GM19455 (cell line): Measurements from ENCODE around the gene FLYWCH2.
A peak's percentile ranks its signal among the peaks of the same experiment; 100 is the strongest.

Source experiments
- ATAC-seq: cut with Tn5 transposase; IDR thresholded peaks from one replicate; pipeline ENCODE4 v1.9.1; 2021; ENCODE audit not compliant: unreplicated experiment

FLYWCH2 gene

GRCh38 chr16:2853531-2854073 is 29.4 kb upstream of the FLYWCH2 start:
- ATAC-seq = no peak

- no peak for ATAC-seq
These were observed 28.2 kb upstream of the FLYWCH2 start for GRCh38 chr16:2854700-2855309.

DNA sequence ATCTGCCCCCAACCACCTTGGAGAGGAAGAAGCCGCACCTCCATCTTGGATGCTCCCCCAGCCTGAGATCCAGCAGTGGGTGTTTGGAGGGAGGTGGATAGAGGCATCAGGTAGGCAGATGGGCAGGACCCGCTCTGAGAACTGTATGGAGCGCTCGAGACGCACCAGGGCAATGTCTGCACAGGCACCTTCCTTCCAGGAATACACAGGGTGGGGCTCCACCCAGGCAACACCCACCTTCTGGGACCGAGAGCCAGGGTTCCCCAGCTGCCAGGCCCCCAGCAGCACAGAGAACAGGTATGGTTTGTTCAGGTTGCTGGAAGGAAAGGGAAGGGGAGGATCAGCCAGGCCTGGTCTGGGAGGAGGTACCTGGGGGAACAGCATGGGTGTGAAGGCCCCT is 27.5 kb upstream of the FLYWCH2 start:
- ATAC-seq = no peak

- no peak for ATAC-seq
These were observed 26.8 kb upstream of the FLYWCH2 start for GRCh38 chr16:2856061-2856670.

DNA sequence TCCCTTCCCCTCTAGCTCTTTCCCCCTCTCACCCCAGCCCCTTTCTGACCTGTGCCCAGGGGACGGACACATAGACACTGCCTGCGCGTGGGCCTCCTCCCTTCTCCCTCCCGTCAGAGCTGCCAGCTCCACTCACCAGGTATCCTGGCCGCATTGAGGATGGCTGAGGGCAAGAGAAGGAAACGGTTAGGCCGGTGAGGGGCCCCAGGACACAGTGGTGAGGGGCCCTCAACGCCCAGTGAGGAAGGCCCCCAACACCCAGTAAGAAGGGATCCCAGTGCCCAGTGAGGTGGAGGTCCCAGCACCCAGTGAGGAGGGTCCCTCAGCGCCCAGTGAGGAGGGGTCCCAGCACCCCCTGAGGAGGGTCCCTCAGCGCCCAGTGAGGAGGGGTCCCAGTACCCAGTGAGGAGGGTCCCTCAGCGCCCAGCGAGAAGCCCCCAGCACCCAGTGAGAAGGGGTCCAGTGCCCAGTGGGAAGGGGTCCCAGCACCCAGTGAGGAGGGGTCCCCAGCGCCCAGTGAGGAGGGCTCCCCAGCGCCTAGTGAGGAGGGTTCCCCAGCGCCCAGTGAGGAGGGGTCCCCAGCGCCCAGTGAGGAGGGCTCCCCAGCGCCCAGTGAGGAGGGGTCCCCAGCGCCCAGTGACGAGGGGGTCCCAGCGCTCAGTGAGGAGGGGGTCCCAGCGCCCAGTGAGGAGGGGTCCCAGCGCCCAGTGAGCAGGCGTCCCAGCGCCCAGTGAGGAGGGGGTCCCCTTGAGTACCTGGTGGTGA is 26.1 kb upstream of the FLYWCH2 start:
- no peak for ATAC-seq

DNA sequence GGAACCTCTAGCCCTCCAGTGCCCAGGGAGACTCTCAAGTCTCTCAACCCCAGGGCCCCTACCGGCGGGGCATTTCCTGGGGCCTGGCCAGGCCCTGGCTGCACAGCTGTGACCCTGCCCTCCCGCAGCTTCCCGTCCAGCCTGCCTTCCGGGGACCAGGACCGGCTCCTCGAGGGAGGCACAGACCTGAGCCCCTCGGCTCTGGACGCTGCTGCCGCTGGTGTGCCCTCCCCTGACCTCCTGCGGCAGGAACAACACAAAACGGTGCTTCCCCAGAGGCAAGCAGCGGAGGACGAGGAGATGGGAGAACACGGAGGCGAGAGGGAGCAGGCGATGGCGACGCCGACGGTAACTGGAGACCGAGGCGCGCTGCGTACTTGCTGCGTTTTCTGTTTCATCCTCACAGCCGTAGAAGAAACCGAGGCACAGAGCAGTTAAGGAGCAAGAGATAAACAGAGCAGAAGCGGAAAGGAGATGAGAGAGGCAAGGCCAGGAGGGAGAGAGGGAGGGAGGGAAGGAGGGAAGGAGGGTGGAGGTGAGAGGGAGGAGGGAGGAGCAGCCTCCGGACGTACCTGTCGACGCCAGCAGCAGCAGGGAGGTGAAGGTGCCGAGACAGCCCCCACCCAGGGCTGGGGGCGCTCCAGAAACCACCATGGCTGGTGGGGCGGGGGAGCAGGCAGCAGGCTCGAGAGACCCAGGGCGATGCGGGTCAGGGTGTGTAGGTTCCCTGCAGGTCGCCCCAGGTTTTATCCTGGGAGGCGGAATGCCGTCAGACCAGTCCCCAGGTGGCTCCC is 25.4 kb upstream of the FLYWCH2 start, which contains the start of gene PRSS22:
Gene PRSS22, minus strand, starts transcription at position 720 of the 794 bp plus-strand sequence. Its CDS starts 66 bp downstream, at position 654.
- ATAC-seq = no peak

DNA sequence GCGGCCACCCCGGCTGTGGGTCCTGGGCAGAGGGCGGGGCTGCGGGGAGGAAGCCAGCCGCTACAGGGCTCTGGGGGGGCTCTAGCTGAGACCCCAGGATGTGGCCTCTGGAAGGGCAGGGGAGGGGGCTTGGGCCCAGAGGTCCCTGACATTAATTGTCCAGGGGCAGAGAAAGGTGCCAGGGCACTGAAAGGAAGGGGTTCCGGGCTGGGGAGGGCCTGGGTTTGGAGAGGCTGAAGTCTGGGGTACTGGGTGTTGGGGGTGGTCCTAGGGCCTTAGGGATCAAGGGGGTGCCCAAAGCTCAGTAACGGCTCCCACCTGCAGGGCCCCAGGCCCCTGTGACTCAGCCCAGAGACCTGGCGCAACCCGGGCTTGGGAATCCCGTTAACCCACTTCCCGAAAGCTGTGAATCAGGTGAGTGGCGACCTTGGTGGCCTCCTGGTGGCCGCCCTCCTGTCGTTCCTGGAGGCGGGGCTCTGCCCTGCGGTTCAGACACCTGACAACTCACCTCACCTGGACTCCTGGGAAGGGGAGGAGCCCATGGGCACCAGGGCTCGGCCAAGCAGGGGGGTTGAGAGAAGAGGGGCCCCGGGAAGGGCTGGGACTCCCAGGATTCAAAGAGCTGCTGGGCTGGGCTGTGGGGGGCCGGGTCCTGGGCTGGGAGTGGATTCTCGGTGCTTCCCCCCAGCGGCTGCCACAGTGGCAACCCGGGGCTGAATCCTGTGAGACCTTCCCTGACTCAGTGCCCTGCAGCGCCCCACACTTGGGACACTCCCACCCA is 24.6 kb upstream of the FLYWCH2 start:
- ATAC-seq = no peak

DNA sequence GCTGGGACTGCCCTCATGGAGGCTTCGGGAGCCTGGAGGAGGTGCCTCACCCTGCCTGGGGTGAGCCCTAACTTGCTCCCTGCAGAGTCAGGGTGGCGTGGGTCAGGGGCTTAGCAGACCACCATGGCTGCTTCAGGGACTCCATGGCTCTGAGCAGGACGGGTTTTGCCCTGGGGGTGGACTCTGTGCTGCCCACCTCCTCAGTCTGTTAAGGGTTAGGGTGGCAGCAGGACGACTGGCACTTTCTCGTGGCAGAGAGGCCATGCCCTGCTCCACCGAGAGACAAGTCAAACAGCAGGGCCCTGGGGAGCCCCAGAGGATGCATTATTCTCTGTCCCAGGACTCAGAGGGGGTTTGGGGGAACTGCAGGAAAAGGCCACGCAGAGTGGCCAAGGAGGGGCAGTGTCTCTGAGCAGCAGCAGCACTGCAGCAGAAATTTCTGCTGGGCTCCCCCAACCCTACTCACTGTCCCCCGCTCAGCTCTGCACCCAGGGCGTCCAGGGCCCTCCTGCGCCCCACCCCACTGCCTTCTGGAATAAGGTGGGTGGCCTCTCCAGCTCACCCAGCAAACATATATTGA is 23.2 kb upstream of the FLYWCH2 start:
- ATAC-seq = no peak

DNA sequence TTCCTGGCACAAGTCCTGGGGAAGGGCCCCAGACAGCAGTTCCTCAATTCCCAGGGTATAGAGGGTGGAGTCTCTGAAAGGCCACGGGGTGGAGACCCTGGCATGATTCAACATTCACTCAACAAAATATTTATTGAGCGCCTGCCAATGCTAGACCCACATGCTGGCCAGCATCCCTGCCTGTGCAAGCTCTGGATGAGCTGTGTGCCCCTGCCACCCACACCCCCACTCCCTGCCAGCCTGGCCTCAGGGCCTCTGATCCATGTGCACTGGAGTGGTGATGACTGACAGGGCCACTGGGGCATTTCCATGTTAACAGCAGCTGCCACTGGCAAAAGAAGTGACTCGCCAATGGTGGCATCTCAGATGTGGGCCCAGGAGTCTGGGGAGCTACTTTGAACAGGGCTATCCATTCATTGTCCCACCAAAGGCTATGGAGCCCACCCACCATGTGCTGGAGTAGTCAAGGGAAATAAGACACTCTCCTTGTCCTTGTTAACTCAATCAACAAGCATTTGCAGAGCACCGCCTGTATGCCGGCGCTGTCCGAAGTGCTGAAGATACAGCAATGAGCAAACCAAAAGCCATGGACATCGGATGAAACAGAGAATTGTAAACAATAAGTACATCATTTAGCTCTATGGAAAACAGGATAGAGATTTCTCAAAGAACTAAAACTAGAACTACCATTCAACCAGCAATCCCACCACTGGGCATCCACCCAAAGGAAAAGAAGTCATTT is 22.0 kb upstream of the FLYWCH2 start:
- no peak for ATAC-seq

DNA sequence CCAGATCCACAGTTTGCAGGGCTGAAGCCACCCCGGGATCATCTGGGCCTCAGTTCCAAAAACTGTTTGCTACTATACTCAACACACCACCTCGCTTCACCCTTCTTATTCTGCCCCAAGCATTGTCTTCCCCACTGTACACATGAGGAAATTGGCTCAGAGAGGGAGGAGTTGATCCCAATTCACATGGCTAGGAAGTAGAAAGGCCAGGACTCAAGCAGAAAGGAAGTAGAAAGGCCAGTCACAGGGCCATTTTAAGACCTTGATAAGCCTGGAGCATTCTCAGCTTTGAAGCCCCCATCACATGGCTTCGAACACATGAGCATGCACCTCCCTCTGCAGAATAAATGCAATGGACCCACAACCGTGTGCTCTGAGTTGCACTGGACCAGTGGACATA is 17.4 kb upstream of the FLYWCH2 start:
- no peak for ATAC-seq

- no peak for ATAC-seq
These were observed 16.6 kb upstream of the FLYWCH2 start for GRCh38 chr16:2866431-2866830.

GRCh38 chr16:2867661-2867986 is 15.4 kb upstream of the FLYWCH2 start:
- ATAC-seq = no peak

- peak; percentile 84 for ATAC-seq
These were observed 14.8 kb upstream of the FLYWCH2 start for GRCh38 chr16:2867987-2868789.

- no peak for ATAC-seq
These were observed 11.1 kb upstream of the FLYWCH2 start for GRCh38 chr16:2871926-2872325.

GRCh38 chr16:2874032-2874911 is 8.7 kb upstream of the FLYWCH2 start:
- ATAC-seq = no peak

- peak; percentile 63 for ATAC-seq
These were observed 8.1 kb upstream of the FLYWCH2 start for GRCh38 chr16:2874912-2875362.

- no peak for ATAC-seq
These were observed 3.0 kb upstream of the FLYWCH2 start for GRCh38 chr16:2879854-2880508.
